Measurements from ENCODE around the gene MST1R. TPM values are rescaled to one million over a fixed set of nuclear protein-coding genes. Genes with fewer than 3 reads are reported as not detected.
A peak's percentile ranks its signal among the peaks of the same experiment; 100 is the strongest.

Gene MST1R
- total and polyA plus RNA-seq, 9 of the 15 experiments (the other 6 are each of a cell fraction or from before 2014, with no cell fraction given), result 1.3 to 10.0 (median 3.8) TPM

GRCh38 chr3:49906073-49906743 lies 2.5 kb upstream of the MST1R start (continued):
- no peak for TF ChIP-seq NKRF (IDR thresholded peaks at IDR 0.05; ENCODE audit: borderline replicate concordance)
- no peak for TF ChIP-seq ZFX (CRISPR knock-in tag; IDR thresholded peaks at IDR 0.05)
- TF ChIP-seq SP1 (CRISPR knock-in tag; IDR thresholded peaks at IDR 0.05), result 0 out of 2 replicates have a peak, but pooled peaks have one; percentile 57
- peak in 1 of 2 experiments; percentile 33; a peak in 1 of 4 replicates for TF ChIP-seq MNT (conservative IDR thresholded peaks at IDR 0.05)
- no peak for TF ChIP-seq PTTG1 (tag; IDR thresholded peaks at IDR 0.05; ENCODE audit: low read depth)
- peak; percentile 51; the same call in 1 of the 2 replicates for TF ChIP-seq ARID2 (IDR thresholded peaks at IDR 0.05)
- no peak for TF ChIP-seq ZNF785 (CRISPR knock-in tag; IDR thresholded peaks at IDR 0.05)
- TF ChIP-seq GABPA (tag; conservative IDR thresholded peaks at IDR 0.05; ENCODE audit: low read depth), result no peak
- TF ChIP-seq ETV6 (IDR thresholded peaks at IDR 0.05; ENCODE audit: borderline replicate concordance in 1 of 2, low read depth in 2 of 2, low read length in 1 of 2), result no peak
- TF ChIP-seq ETV6 (CRISPR knock-in tag; IDR thresholded peaks at IDR 0.05; ENCODE audit: borderline replicate concordance), result 0 out of 2 replicates have a peak, but pooled peaks have one; percentile 21
- peak; percentile 48; the same call in 1 of the 2 replicates for TF ChIP-seq EGR1 (conservative IDR thresholded peaks at IDR 0.05)
- no peak for TF ChIP-seq ZNF175 (CRISPR knock-in tag; IDR thresholded peaks at IDR 0.05; ENCODE audit: low read depth)
- no peak for TF ChIP-seq NR4A1 (CRISPR knock-in tag; IDR thresholded peaks at IDR 0.05)
- no peak for TF ChIP-seq NR4A1 (tag; IDR thresholded peaks at IDR 0.05)
- TF ChIP-seq MBD2 (IDR thresholded peaks at IDR 0.05; ENCODE audit: borderline replicate concordance, low read depth), result no peak
- peak; percentile 54; the same call in 1 of the 2 replicates for TF ChIP-seq SMC3 (conservative IDR thresholded peaks at IDR 0.05; ENCODE audit: insufficient read depth, low read depth, low read length)
- TF ChIP-seq KLF6 (CRISPR knock-in tag; IDR thresholded peaks at IDR 0.05; ENCODE audit: borderline replicate concordance), result no peak
- TF ChIP-seq CAMTA2 (CRISPR knock-in tag; conservative IDR thresholded peaks at IDR 0.05), result no peak
- peak in 1 of 3 experiments; percentile 3 for TF ChIP-seq YY1 (IDR thresholded peaks at IDR 0.05; ENCODE audit: borderline replicate concordance in 1 of 3, control insufficient read depth in 1 of 3, extremely low read depth in 1 of 3, insufficient read depth in 3 of 3, insufficient read length in 1 of 3, insufficient replicate concordance in 2 of 3, low read depth in 1 of 3, low read length in 2 of 3)
- no peak for TF ChIP-seq HMG20B (CRISPR knock-in tag; IDR thresholded peaks at IDR 0.05)
- TF ChIP-seq GABPB1 (CRISPR knock-in tag; IDR thresholded peaks at IDR 0.05), result 0 out of 2 replicates have a peak, but pooled peaks have one; percentile 25
- no peak for TF ChIP-seq HIVEP1 (CRISPR knock-in tag; IDR thresholded peaks at IDR 0.05)
- no peak for TF ChIP-seq NFXL1 (CRISPR knock-in tag; IDR thresholded peaks at IDR 0.05)
- TF ChIP-seq MTA3 (IDR thresholded peaks at IDR 0.05; ENCODE audit: borderline replicate concordance), result 0 out of 2 replicates have a peak, but pooled peaks have one; percentile 29
